AG04450 (cell line): ENCODE measurements around the gene KIAA2012. TPM values are rescaled to one million over a fixed set of nuclear protein-coding genes. Genes with fewer than 3 reads are reported as not detected.

Experiments
- CTCF ChIA-PET: fragments of 300-600, 350-600 bp; formaldehyde crosslinking; extraction: SDS; loops from one replicate; lab custom pipeline; 2022; ENCODE audit warnings: antibody characterized with exemption, inconsistent platforms; lab: Charles Lee
- POLR2A ChIA-PET: fragments of 350-600 bp; formaldehyde crosslinking; extraction: SDS; loops from one replicate; lab custom pipeline; 2021; ENCODE audit warnings: antibody characterized with exemption, inconsistent platforms; lab: Yijun Ruan, JAX
- DNase-seq: peaks from one replicate; pipeline ENCODE4 v3.0.0-alpha.2; 2011; ENCODE audit warnings: low read depth, low spot score
- H3K27ac ChIP-seq: one replicate; pipeline ENCODE4 v1.5.1; 2012; ENCODE audit warnings: low read depth, low read length, control low read depth
- H3K27me3 ChIP-seq: one replicate; pipeline ENCODE4 v1.6.0; 2012; ENCODE audit warnings: low read length; ENCODE audit not compliant: control insufficient read depth, insufficient read depth
- H3K4me3 ChIP-seq: 2 replicates; pipeline ENCODE4 v1.5.1; 2011; ENCODE audit warnings: mild to moderate bottlenecking, low read depth, low read length, control low read depth
- H3K9me3 ChIP-seq: 2 replicates; pipeline ENCODE4 v1.5.1; 2012; ENCODE audit warnings: low read length; ENCODE audit not compliant: control insufficient read depth, insufficient read depth
- polyA plus RNA-seq: library from polyadenylated mRNA; depleted of rRNA; stranded (reverse); fragments of >200 nt; gene quantifications from 2 replicates; pipeline ENCODE4 v1.2.3, GENCODE V29; 2011
- TF ChIP-seq, protein P1 (sequence below): IDR thresholded peaks from 2 replicates; pipeline ENCODE4 v1.5.1; 2011; ENCODE audit warnings: low read depth, low read length, control low read depth, inconsistent platforms

KIAA2012 gene
- polyA plus RNA-seq, 1 experiment = 0.12 TPM

DNA sequence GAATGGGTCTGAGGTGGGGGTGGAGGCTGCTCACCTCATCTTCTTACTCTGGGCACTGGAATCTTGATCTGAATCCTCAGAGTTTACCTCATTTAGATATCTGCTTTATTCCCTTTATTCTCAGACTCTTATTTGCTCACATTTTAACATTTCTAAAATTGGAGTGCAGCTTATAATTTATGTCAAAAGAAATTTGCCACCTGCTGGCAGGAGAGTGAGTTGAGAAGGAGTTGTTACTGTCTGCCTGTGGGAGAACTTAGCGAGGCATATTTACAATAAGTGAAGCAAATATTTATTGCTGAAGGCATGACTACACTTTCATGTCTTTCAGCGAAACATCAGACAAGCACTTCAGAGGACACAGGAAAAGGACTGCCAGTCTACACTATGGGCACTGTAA, 16.4 kb upstream of the KIAA2012 start:
- no peaks in the 10 kb centered on the region for H3K9me3 ChIP-seq
- POLR2A ChIA-PET = no interaction called here
- no peak overlapping the region for H3K27ac ChIP-seq
- H3K4me3 ChIP-seq = no peak overlapping the region
- TF ChIP-seq, protein P1, sequence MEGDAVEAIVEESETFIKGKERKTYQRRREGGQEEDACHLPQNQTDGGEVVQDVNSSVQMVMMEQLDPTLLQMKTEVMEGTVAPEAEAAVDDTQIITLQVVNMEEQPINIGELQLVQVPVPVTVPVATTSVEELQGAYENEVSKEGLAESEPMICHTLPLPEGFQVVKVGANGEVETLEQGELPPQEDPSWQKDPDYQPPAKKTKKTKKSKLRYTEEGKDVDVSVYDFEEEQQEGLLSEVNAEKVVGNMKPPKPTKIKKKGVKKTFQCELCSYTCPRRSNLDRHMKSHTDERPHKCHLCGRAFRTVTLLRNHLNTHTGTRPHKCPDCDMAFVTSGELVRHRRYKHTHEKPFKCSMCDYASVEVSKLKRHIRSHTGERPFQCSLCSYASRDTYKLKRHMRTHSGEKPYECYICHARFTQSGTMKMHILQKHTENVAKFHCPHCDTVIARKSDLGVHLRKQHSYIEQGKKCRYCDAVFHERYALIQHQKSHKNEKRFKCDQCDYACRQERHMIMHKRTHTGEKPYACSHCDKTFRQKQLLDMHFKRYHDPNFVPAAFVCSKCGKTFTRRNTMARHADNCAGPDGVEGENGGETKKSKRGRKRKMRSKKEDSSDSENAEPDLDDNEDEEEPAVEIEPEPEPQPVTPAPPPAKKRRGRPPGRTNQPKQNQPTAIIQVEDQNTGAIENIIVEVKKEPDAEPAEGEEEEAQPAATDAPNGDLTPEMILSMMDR = peak; percentile 58
- no peak for DNase-seq
- no peaks in the 10 kb centered on the region for H3K27me3 ChIP-seq
- CTCF ChIA-PET = interaction anchor here (0.9 to 1.0 kb wide), 3 partner anchors 47 to 196 kb away, joined by 3 to 5 read pairs (median 4); no protein-coding TSS in a partner anchor

DNA sequence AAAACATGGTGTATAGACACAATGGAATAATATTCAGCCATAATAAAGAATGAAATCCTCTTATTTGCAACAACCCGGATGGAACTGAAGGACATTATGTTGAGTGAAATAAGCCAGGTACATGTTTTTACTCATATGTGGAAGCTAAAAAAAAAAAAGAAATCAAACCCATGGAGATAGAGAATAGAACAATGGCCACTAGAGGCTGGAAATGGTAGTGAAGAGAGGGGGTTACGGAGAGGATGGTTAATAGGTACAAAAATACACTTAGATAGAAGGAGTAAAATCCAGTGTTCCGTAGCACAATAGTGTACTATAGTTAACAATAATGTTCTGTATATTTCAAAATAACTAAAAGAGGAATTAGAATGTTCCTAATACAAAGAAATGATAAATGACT, 12.8 kb upstream of the KIAA2012 start:
- Histone ChIP-seq H3K4me3 (no peak overlapping the region), H3K27me3 (no peaks in the 10 kb centered on the region), H3K9me3 (no peaks in the 10 kb centered on the region), H3K27ac (no peak overlapping the region)
- TF ChIP-seq, protein P1 = peak; percentile 27; the same call in 1 of the 2 replicates
- ChIA-PET POLR2A (no interaction called here), CTCF (no interaction called here)
- no peak for DNase-seq

DNA sequence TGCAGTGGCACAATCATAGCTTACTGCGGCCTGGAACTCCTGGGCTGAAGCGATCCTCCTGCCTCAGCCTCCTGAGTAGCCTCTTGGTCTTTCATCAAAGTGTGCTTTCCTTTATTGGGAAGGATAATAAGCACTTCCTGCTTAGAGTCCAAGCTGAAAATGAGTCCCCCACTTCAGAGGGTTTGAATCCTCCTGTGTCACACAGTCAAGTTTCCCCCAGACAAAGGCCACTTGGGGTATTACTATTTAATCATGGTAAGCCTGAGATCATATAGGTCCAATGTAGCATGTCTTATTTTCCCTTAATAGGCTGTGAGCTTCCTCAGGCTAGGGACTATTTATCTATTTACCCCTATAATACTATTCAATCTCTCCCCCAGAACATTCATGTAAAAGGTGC, 11.4 kb upstream of the KIAA2012 start:
- ChIA-PET POLR2A (no interaction called here), CTCF (interaction anchor here (0.7 kb wide), 1 partner anchor 42 kb away, joined by 4 read pairs; no protein-coding TSS in a partner anchor)
- TF ChIP-seq, protein P1 = no peak
- DNase-seq = no peak
- no peaks in the 10 kb centered on the region for H3K9me3 ChIP-seq
- no peak overlapping the region for H3K4me3 ChIP-seq
- H3K27ac ChIP-seq = no peak overlapping the region
- H3K27me3 ChIP-seq = no peaks in the 10 kb centered on the region

DNA sequence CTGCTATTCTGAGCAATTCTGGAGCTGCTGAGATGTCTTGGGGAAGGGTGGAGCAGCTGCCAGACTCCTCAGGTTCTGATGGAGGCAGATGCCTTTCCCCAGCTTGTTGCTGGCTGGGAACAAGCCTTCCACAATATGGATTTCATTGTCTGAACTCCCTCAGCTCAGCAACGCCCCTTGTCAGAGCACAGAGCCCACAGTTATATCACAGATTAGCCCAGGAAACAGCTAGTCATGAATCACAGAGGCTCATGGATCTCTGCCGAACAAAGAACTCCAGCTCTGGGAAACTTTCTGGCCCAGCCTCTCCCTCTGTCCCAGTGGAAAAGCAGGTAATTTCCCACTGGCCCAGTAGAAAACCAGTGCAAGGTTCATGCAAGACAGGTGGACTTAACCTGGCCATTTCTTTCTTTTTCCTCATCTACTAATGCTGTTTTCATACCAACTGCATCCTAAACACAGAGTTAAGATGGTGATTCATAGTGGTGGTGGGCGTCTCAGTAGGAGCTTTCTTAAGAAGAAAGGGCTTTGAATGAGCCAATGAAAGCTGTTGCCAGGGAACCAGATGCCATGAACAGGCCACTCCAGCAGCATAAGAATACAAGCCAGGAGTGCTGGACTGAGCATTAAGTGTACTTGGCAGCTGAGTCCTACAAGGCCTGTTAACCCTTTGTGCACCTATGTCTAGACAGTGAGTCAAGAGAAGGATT, 8.7 kb upstream of the KIAA2012 start:
- Histone ChIP-seq H3K4me3 (peak overlapping the region; percentile 27; the same call in 1 of the 2 replicates), H3K27ac (peak overlapping the region; percentile 89), H3K9me3 (no peaks in the 10 kb centered on the region), H3K27me3 (no peaks in the 10 kb centered on the region)
- peak; percentile 67 for DNase-seq
- ChIA-PET POLR2A (interaction anchor here (0.6 to 2.0 kb wide), 4 partner anchors 28 to 266 kb away, joined by 3 to 4 read pairs (median 4); no protein-coding TSS in a partner anchor), CTCF (interaction anchor here (0.6 to 1.2 kb wide), 5 partner anchors 30 to 203 kb away, joined by 3 to 4 read pairs (median 3); no protein-coding TSS in a partner anchor)
- TF ChIP-seq, protein P1 = no peak

DNA sequence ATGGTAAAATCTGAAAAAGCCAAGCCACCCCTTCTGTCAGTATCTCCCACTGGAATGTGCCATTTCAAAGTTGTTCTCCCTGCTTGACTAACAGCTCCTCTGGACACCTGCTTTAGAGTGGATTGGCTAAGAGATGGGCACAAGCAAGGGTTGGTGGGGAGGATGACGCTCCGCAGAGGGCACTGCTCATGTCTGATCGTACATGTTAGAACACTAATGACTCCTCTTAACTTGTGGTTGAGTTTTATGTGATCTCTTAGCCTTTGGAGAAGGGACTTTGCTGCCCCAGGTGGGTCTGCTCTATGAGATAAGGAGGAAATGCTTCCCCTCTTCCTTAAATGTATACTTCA, 8.2 kb upstream of the KIAA2012 start:
- H3K4me3 ChIP-seq = no peak overlapping the region
- H3K27ac ChIP-seq = peak overlapping the region; percentile 89
- ChIA-PET POLR2A (interaction anchor here (0.9 to 2.0 kb wide), 3 partner anchors 29 to 267 kb away, joined by 3 to 4 read pairs (median 4); no protein-coding TSS in a partner anchor), CTCF (interaction anchor here (0.6 to 0.8 kb wide), 3 partner anchors 29 to 204 kb away, joined by 3 to 4 read pairs (median 3); no protein-coding TSS in a partner anchor)
- TF ChIP-seq, protein P1 = no peak
- H3K9me3 ChIP-seq = no peaks in the 10 kb centered on the region
- H3K27me3 ChIP-seq = no peaks in the 10 kb centered on the region
- no peak for DNase-seq
